Posterior cingulate gyrus (tissue), 11 donors: Measurements from ENCODE around the gene ZNF468.
A peak's percentile ranks its signal among the peaks of the same experiment; 100 is the strongest.
"Not testable (repeated sequence)": the region's sequence is repeated elsewhere in the genome, so short reads cannot be mapped to it uniquely, and the experiment has no call there.

Experiments used
- DNase-seq, 10 donors: peaks; one replicate each; pipeline versions ENCODE4 v3.0.0 to v3.0.0-alpha.2; 2020 to 2021; ENCODE audit warnings: mixed read lengths in 3 of 10
- intact Hi-C: fragments of 100-400 bp; cut with DNase I; formaldehyde crosslinking; loops from one replicate; pipeline ENCODE4 v1.15.1; 2023

ZNF468 gene

DNA sequence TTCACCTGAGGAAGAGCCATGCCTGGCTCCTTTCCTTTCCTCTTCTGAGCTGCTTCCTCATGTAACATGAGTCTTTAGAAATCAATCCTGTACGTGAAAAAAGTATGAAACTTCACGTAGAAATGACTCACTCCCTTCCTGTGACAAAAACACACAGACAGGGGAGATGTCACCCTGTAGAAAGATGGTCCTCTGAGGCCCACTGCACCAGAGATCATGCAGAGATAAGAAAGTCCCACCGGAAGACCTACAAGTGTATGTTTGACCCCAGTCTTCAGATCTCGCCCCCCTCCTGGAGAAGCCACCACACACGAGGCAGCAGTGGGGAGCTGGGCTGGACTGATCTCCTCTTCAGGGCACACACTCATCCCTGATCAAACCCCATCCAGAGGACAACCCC lies 23.9 kb downstream of the ZNF468 start:
- intact Hi-C loops, DNase-seq: not testable (repeated sequence)

DNA sequence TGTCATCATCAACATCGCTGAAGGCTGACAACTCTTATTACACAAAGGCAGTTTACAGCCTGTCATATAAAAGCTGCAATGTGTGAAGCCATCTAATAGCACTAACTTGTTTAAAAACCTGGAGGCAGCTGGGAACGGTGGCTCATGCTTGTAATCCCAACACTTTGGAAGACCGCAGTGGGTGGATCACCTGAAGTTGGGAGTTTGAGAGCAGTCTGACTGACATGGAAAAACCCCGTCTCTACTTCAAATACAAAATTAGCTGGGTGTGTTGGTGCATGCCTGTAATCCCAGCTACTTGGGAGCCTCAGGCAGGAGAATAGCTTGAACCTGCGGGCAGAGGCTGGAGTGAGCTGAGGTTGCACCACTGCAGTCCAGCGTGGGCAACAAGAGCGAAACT lies 27.6 kb downstream of the ZNF468 start:
- intact Hi-C loops, DNase-seq: not testable (repeated sequence)

DNA sequence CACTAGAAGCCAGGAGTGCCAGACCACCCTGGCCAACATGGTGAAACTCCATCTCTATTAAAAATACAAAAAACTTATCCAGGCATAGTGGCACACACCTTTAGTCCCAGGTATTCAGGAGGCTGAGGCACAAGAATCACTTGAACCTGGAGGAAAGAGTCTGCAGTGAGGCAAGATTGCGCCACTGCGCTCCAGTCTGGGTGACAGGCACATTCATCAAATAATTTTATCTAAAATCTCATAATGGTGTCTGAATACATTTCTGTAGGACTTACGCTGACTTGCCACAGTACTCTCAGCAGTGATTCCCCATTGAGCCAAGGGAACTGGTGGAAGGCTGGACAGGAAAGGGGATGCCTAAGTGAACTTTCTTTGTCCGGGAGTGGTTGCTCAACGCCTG lies 31.7 kb downstream of the ZNF468 start:
- intact Hi-C loops: no loop called here
- no peak for DNase-seq

DNA sequence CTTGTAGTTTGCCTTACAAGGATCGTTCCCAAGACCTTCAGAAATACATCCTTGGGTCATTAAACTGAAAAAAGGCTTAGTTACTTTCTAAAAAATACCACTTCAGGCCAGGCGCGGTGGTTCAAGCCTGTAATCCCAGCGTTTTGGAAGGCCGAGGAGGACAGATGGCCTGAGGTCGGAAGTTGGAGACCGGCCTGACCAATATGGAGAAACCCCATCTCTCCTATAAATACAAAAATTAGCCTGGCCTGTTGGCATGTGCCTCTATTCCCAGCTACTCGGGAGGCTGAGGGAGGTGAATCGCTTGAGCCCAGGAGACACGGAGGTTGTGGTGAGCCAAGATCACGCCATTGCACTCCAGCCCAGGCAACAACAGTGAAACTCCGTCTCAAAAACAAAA lies 33.7 kb downstream of the ZNF468 start:
- no peak for DNase-seq

DNA sequence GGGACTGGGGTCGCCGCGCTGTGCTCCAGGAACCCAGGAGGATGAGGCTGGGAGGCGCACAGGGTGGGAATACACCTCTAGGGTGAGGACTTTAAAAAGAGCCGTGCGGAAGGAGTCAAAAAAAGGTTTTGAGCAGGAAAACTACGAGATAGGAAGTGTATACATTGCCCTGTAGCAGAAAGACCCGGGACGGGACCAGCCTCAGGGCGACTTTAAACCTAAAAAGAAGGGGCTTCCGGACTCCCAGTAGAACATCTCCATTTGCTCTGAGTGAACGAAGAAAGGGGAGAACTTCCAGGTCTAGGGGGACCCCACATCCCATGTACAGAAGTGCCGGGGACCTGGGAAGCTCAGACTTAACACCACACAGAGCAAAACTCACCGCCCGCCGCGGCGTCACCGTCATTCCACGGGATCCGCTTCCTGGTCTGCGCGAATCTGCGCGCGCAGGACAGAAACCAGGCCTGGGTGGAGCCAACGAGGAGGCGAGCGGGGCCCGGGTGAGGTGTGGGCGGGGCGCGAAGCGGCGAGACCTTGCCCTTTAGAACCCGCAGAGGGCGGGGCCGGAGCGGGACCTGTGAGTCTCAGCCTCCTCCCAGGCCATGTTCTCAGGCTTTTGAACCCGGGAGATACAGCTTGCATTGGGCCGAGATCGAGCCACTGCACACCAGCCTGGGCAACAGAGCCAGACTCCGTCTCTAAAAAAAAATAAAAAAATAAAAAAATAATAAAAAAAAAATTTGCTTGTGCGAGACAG lies 36.0 kb downstream of the ZNF468 start, which contains the start of gene ZNF28:
Gene ZNF28, minus strand, starts transcription at position 430 of the 757 bp plus-strand sequence. CDS start 3,675 bp downstream, outside the sequence.
- DNase-seq: peak; percentile 51 to 92 (median 62)
- intact Hi-C loops: not testable (repeated sequence)

More for the DNA sequence above, 33.7 kb downstream of the ZNF468 start:
- intact Hi-C loops: no loop called here

DNA sequence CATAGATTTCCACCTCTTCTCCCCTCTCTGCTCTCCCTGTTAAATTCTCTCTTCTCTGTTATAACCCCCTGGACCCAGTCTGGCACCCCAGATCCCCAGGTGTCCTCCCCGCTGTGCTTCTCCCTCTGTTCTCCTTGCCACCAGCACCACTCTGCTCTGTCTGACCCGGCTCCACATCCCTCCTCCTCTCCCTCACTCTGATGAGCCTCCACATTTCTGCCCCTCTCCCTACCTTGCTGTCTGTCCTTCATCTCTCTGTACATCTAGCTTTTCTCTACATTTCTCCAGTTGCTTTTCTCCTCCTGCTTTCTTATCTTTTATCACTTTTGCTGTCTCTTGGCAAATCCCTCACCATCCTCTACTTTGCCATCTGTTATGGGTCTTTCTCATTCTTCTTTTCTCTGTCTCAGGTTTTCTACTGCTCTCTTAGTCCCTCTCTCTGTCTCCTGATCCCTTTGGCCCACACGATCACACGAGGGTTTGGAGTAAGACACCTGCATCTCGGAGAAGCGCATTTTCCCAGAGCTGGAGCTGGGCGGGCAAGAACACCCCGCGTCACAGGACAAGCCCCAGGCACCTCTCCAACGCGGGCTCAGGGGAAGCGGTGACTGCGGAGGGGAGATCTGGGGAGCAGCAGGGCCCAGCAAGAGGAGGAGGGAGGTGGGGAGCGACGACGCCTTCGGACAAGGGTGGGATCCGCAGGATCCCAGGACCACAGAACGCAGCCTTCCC lies 36.8 kb downstream of the ZNF468 start:
- intact Hi-C loops: not testable (repeated sequence)
- peak in 3 of 10 donors; percentile 4 to 19 (median 16) for DNase-seq

DNA sequence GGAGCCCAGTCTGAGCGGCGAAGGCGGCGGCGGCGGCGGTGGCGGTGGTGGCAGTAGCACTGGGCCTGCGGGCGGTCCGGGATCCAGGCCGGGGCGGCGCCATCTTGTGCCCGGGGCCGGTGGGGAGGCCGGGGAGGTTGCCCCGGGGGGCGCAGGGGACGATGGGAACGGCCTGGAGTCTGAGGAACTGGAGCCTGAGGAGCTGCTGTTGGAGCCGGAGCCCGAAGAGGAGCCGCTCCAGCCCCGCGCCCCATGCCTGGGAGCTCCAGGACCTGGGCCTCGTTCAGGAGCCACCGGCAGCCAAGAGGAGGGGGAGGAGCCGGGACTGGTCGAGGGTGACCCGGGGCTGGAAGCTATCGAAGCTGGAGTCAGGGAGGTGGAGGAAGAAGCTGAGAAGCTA lies 47.6 kb downstream of the ZNF468 start:
- DNase-seq: peak in 2 of 10 donors; percentile 8 to 81
- intact Hi-C loops: no loop called here

DNA sequence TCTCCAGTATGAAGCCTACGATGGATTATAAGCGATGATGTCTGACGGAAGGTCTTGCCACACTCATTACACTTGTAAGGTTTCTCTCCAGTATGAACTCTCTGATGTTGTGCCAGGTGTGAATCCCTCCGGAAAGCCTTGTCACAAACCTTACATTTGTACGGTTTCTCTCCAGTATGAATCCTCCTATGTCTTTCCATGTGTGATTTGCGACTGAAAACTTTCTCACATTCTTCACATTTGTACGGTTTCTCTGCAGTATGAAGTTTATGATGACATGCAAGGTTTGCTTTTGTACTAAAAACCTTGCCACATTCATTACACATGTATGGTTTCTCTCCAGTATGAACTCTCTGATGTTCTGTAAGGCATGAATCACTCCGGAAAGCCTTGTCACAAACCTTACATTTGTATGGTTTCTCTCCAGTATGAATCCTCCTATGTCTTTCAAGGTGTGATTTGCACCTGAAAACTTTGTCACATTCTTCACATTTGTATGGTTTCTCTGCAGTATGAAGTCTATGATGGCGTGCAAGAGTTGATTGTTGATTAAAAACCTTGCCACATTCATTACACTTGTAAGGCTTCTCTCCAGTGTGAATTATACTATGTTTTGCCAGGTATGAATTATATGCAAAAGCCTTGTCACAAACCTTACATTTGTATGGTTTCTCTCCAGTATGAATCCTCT lies 57.3 kb downstream of the ZNF468 start:
- DNase-seq, intact Hi-C loops: not testable (repeated sequence)

DNA sequence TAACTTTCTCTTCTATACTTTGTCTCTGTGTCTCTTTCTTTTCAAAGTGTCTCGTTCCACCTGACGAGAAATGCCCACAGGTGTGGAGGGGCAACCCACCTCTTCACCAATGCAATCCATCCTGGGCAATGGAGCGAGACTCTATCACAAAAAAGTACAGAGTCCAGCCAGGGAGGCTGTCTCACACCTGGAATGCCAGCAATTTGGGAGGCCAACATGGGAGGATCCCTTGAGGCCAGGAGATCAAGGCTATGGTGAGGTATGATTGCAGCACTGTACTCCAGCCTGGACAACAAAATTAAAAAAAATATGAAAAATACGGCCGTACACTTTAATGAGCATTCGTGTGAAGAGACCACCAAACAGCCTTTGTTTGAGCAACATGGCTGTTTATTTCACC lies 68.0 kb downstream of the ZNF468 start:
- DNase-seq: peak in 1 of 10 donors; percentile 17
- intact Hi-C loops: no loop called here
